Motor neuron (in vitro differentiated cells): ENCODE results near the gene LRRC3. TPM values are rescaled to one million over a fixed set of nuclear protein-coding genes. Genes with fewer than 3 reads are reported as not detected.

Source experiments
- ATAC-seq, 8 experiments: fragments of 200-7000 bp; cut with Tn5 transposase; replicated peaks in 6 of 8; 2 replicates each; pipeline ENCODE4 v1.8.0; 2021; ENCODE audit warnings: mild to moderate bottlenecking in 8 of 8, moderate library complexity in 8 of 8
- H3K27ac ChIP-seq, 2 donors: fragments of 250-450 bp; sonication (Bioruptor Pico); 2 replicates each; pipeline ENCODE4 v1.9.0; 2021; ENCODE audit warnings: antibody characterized with exemption in 2 of 2, mild to moderate bottlenecking in 2 of 2, moderate library complexity in 1 of 2
- H3K4me1 ChIP-seq, 2 donors: fragments of 250-450 bp; sonication (Bioruptor Pico); replicated peaks in 1 of 2; 2 replicates each; pipeline ENCODE4 v1.6.1; 2021; ENCODE audit warnings: antibody characterized with exemption in 2 of 2, mild to moderate bottlenecking in 2 of 2, moderate library complexity in 1 of 2
- H3K4me3 ChIP-seq, 5 donors: fragments of 250-450 bp; sonication (Bioruptor Pico); 2 replicates each; pipeline ENCODE4 v1.9.0; 2021; ENCODE audit warnings: antibody characterized with exemption in 5 of 5, mild to moderate bottlenecking in 5 of 5, moderate library complexity in 4 of 5
- WGBS, 10 experiments: fragments of 450-650 bp; shearing (Covaris generic); methylation state at CpG; one replicate each; pipeline ENCODE4 v1.0.0; 2022; 5-methylcytosine and 5-hydroxymethylcytosine counted together
- in situ Hi-C, 9 experiments: fragments of 400-800 bp; cut with MboI; loops; one replicate each; pipeline ENCODE4 v1.15.0; 2021; ENCODE audit warnings: low sequenced_read_pairs in 9 of 9, low pct_unique_long_range_greater_than_20kb in 2 of 9; ENCODE audit not compliant: unreplicated experiment in 9 of 9
- total RNA-seq, 8 experiments: library from RNA; unstranded; fragments of 300-600 nt; gene quantifications; 2 replicates each; pipeline versions ENCODE4 v1.2.3 to v1.2.4, GENCODE V29; 2022

Gene LRRC3
- total RNA-seq, 8 experiments from 2014 or later, result 0.18 to 4.8 (median 2.6) TPM

DNA sequence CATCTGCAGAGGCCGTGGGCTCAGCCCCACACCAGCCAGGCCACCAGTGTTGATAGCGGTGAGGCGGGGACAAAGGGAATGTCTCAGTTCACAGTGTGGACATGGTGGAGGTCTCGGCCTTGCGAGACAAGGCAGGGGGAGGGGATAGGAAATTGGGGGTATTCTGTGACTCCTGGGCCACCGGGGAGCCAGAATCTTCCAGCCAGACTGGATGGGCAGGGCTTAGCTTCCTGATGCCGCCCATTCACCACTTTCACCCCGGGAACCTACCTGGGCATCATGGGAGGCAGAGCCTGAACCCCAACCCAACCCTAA lies 5.1 kb downstream of the LRRC3 start:
- H3K4me3 ChIP-seq, result no peak overlapping the region
- ATAC-seq, result no peak
- H3K27ac ChIP-seq, result no peak overlapping the region
- in situ Hi-C loops, result no loop called here
- peaks cover 4 to 5% of the 10 kb centered on the region in 2 donors for H3K4me1 ChIP-seq
- no CpG with 5 or more reads among the region's 8 CpGs for WGBS, 10 experiments

DNA sequence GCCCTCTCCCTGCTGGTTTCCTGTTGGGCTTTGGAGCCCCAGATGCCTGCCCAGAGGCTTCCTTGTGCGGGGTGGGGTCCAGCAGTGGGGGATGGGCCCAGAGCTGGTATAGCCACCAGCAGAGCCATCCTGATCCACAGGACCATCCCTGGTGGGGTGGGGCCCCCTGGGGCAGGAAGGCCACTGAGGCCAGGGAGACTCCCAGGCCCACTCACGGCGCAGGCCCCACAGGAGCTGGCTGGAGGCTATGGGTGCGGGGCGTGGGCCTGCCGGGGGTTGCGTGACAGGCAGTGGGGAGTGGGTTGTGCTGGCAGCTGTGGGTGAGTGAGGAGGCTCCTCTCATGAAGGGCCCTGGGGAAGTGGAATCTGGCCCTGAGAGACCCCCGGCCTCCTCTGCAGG lies 5.7 kb downstream of the LRRC3 start:
- in situ Hi-C loops, result no loop called here
- no peak overlapping the region for H3K4me3 ChIP-seq
- no peak overlapping the region for H3K27ac ChIP-seq
- ATAC-seq, result no peak
- no CpG with 5 or more reads among the region's 8 CpGs for WGBS, 10 experiments
- peaks cover 3 to 5% of the 10 kb centered on the region in 2 donors for H3K4me1 ChIP-seq

- peak in 4 of 8 experiments; percentile 51 to 83 (median 62) for ATAC-seq
- H3K4me3 ChIP-seq, result no peak overlapping the region
- no peak overlapping the region for H3K27ac ChIP-seq
- 40 to 80% (median 68%) methylated on average over 1 to 7 of the region's 15 CpGs; no CpG with 5 or more reads in 6 of the 10 experiments for WGBS, 10 experiments
- H3K4me1 ChIP-seq, result peaks cover 0 to under 1% of the 10 kb centered on the region in 2 donors
- in situ Hi-C loops, result no loop called here
Observed at GRCh38 chr21:44461464-44462001, 6.2 kb downstream of the LRRC3 start.

DNA sequence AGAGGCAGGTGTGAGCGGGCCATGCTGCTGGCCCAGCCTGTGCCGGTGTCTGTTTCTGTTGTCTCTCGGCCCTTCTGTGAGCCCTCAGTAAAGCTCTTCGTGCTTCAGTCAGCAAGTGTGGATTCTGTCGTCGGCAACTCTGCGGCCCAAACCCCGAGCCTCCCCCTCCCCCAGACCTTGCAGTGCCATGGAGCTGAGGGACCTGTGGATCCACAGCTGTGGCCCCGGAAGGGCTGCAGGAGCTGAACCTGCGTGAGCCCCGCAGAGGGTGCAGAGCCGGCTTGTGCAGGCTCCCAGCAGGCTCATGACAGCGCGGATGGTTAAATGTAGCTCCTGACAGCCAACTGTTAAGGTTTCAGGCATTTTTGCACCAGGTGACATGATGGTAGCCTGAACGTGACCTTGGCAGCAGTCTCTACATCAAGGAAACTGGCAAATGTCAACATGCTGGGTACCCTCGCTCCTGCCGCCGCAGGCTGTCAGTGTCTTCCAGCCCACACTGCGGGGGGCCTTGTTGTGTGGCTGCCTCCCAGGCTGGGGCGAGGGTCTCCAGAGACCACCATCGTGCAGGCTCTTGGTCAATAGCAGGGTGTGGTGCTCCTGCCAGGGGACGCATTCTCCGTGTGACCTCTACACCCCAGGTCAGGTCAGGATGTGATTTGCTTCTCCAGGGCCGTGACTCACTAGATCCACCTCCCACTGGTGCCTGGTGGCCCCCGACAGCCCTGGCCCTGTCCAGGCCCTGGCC lies 7.0 kb downstream of the LRRC3 start:
- ATAC-seq, result no peak
- Histone ChIP-seq H3K27ac (no peak overlapping the region), H3K4me3 (no peak overlapping the region), H3K4me1 (no peaks in the 10 kb centered on the region)
- in situ Hi-C loops, result no loop called here
- WGBS, 10 experiments, result 79 to 100% (median 90%) methylated on average over 1 to 6 of the region's 25 CpGs; no CpG with 5 or more reads in 3 of the 10 experiments

- WGBS, 10 experiments, result 60 to 70% methylated on average over 1 to 2 of the region's 11 CpGs; no CpG with 5 or more reads in 8 of the 10 experiments
- in situ Hi-C loops, result no loop called here
Observed at GRCh38 chr21:44462834-44463200, 7.5 kb downstream of the LRRC3 start.

GRCh38 chr21:44463724-44464123 lies 8.4 kb downstream of the LRRC3 start:
- no peak overlapping the region for H3K4me3 ChIP-seq
- 50 to 100% (median 65%) methylated on average over 2 to 14 of the region's 30 CpGs; no CpG with 5 or more reads in 4 of the 10 experiments for WGBS, 10 experiments
- in situ Hi-C loops, result no loop called here

More at GRCh38 chr21:44462834-44463200, 7.5 kb downstream of the LRRC3 start:
- Histone ChIP-seq H3K4me3 (no peak overlapping the region), H3K27ac (no peak overlapping the region), H3K4me1 (no peaks in the 10 kb centered on the region)
- ATAC-seq, result no peak

GRCh38 chr21:44464351-44464750 lies 9.0 kb downstream of the LRRC3 start:
- no peak for ATAC-seq
- Histone ChIP-seq H3K27ac (no peak overlapping the region), H3K4me3 (no peak overlapping the region), H3K4me1 (no peaks in the 10 kb centered on the region)
- WGBS, 10 experiments, result 25 to 100% (median 86%) methylated on average over 1 to 7 of the region's 12 CpGs; no CpG with 5 or more reads in 3 of the 10 experiments
- in situ Hi-C loops, result no loop called here

More at GRCh38 chr21:44463724-44464123, 8.4 kb downstream of the LRRC3 start:
- ATAC-seq, result peak in 3 of 8 experiments; percentile 28 to 53 (median 40)
- Histone ChIP-seq H3K4me1 (no peaks in the 10 kb centered on the region), H3K27ac (no peak overlapping the region)

- in situ Hi-C loops, result no loop called here
- Histone ChIP-seq H3K4me1 (no peaks in the 10 kb centered on the region), H3K4me3 (no peak overlapping the region), H3K27ac (no peak overlapping the region)
- WGBS, 10 experiments, result 30 to 100% (median 75%) methylated on average over 1 to 6 of the region's 16 CpGs; no CpG with 5 or more reads in 4 of the 10 experiments
- ATAC-seq, result peak in 3 of 8 experiments; percentile 17 to 40 (median 39)
Observed at GRCh38 chr21:44466351-44466954, 11.1 kb downstream of the LRRC3 start.

DNA sequence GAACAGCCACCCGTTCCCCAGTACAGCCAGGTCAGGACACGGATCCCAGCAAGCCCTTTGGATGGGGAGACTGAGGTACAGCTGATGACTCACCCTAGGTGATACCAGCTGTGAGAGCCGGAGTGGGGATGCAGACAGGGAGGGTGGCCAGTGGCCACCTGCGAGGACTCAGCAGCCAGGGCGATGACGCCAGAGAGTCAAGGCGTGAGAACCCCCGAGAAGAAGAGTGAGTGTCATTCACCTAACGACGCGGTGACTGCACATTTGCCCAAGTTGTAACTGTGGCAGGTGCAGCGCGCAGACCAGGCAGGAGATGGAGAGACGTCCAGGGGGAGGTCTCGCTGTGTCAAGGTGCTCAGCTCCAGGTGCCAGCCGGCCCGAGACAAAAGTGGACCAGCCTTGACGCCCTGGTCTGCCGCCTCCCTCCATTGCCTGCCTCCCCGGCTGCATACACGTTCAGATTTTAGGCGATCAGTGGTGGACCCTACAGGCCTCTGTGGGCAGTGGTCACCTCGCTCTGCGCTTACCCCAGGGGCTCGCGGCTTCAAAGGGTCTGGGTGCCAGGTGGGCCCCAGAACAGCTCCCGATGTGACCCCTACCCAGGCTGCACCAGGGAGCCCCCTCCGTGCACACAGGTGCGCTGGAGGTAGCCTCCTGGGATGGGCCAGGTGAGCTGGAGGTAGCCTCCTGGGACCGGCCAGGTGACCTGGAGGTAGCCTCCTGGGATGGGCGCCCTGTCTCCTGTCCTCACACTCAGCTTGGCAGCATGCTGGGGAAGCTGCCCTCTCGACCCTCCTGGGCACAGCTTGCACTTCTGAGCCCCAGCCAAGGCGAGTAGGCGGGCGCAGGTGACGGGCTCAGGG lies 11.9 kb downstream of the LRRC3 start:
- Histone ChIP-seq H3K4me3 (no peak overlapping the region), H3K27ac (no peak overlapping the region), H3K4me1 (no peaks in the 10 kb centered on the region)
- peak in 1 of 8 experiments; percentile 16 for ATAC-seq
- in situ Hi-C loops, result no loop called here
- 20 to 100% (median 85%) methylated on average over 1 to 9 of the region's 36 CpGs; no CpG with 5 or more reads in 2 of the 10 experiments for WGBS, 10 experiments

GRCh38 chr21:44467859-44468195 lies 12.5 kb downstream of the LRRC3 start:
- no peak for ATAC-seq
- no peak overlapping the region for H3K27ac ChIP-seq
- no peaks in the 10 kb centered on the region for H3K4me1 ChIP-seq
- in situ Hi-C loops, result no loop called here
- WGBS, 10 experiments, result 60 to 100% (median 78%) methylated on average over 1 to 7 of the region's 15 CpGs; no CpG with 5 or more reads in 6 of the 10 experiments
- no peak overlapping the region for H3K4me3 ChIP-seq

GRCh38 chr21:44471341-44471740 lies 16.0 kb downstream of the LRRC3 start:
- H3K4me3 ChIP-seq, result no peak overlapping the region
- H3K27ac ChIP-seq, result no peak overlapping the region
- no peak for ATAC-seq
- in situ Hi-C loops, result loop anchor here in 1 of 9 experiments (10.0 kb wide), 1 partner anchor 117 kb away; the partner anchor contains the start of gene TRPM2
- H3K4me1 ChIP-seq, result no peaks in the 10 kb centered on the region

DNA sequence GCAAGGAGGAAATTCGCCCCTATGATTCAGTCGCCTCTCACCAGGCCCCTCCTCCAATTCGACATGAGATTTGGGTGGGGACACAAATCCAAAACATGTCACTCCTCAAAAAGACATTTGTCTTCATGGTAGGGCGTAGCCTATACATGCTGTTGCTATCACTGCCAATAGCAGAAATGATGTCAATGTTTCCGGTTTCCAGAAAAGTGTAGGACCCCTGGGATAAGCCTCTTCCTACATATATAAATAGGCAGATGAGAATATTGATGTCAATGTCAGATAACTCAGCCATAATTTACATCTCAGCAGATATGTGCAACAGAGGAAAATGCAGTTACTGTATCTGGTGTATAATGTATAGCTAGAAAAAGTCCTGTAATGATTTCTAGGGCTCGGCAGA lies 16.7 kb downstream of the LRRC3 start:
- in situ Hi-C loops, result loop anchor here in 1 of 9 experiments (10.0 kb wide), 1 partner anchor 117 kb away; the partner anchor contains the start of gene TRPM2
- no peaks in the 10 kb centered on the region for H3K4me1 ChIP-seq
- no peak overlapping the region for H3K4me3 ChIP-seq
- H3K27ac ChIP-seq, result no peak overlapping the region
- ATAC-seq, result peak in 1 of 8 experiments; percentile 63
- WGBS, 10 experiments, result 3 to 100% (median 76%) methylated on average over 1 to 6 of the region's 6 CpGs; no CpG with 5 or more reads in 2 of the 10 experiments
